GM19467 (cell line): Measurements from ENCODE around the gene MYLK.

Experiments
- ATAC-seq: cut with Tn5 transposase; IDR thresholded peaks from one replicate; pipeline ENCODE4 v1.9.1; 2021; ENCODE audit warnings: mild to moderate bottlenecking, moderate library complexity; ENCODE audit not compliant: unreplicated experiment

Gene MYLK

GRCh38 chr3:123778991-123779622 lies 105.0 kb downstream of the MYLK start:
- ATAC-seq, result no peak

GRCh38 chr3:123778525-123778924 lies 105.6 kb downstream of the MYLK start:
- ATAC-seq, result no peak

GRCh38 chr3:123776071-123776782 lies 107.9 kb downstream of the MYLK start:
- no peak for ATAC-seq

DNA sequence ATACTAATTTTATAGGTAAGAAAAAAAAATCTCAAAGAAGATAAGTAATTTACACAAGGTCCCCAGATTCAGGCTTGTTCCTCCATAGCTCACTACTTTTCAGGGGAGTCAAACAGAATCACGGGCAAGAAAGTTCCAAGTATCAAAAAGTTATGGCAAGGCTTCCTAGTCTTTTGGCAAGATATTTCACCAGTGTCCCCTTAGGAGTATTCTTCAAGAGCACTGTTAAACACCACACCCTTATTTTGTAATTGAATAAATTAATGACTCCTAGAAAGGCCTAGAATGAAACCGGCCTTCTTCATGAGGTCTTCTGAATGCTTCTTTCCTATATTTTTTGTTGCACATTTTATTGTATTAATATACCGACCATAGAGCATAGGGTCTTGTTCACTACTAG lies 109.7 kb downstream of the MYLK start:
- ATAC-seq, result no peak

DNA sequence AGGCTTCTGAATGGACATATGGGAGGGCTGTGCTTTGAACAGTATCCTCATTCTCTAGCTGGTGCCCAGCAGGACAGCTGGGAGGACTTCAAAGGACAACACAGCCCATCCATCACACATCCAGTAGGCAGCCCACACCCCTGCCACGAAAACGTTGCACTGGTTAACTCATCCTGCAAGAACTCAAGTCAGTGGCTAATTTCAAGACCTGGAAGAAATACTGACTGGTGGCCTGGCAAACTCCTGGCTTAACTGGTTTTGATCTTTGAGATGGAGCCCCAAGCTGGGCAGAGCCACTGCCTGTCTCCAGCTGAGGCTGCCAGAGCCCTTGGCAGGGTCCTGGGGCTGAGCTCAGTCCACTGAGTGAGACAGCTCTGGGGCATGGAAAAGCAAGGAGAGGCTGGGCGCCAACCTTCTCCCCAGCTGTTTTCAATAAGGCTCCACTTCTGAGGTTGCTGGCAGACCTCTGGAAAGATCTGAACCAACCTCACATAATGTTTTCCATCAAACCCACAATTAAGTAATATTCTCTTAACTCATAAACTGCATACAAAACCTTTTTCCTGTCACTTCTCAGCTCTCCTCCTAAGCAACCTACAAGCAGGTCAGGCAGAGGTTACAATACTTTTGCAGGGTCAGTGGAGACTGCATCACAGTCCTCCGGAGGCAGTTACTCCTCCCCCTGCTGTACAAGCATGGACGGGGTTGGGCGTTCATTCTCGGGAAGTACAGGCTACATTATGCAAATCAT lies 110.3 kb downstream of the MYLK start:
- no peak for ATAC-seq

DNA sequence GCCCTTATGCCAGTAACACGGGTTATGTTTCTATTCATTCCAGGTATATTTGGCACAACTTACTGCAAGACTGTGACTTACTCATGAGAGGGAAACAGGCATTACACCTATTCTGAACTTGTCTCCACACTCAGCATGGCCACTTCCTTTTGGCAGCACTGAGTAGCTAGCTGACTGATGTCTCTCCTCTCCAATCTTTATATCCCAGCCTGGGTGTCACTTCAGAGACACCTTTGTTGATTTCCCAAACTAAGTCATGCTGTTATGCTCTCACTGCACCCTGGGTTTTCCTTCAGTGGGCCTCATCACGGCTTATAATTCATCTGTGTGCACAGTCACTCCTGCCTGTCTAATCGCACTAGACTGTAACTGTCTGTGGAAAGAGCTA lies 114.8 kb downstream of the MYLK start:
- no peak for ATAC-seq

- no peak for ATAC-seq
Measured at GRCh38 chr3:123768480-123769355, 115.4 kb downstream of the MYLK start.

- ATAC-seq, result no peak
Measured at GRCh38 chr3:123767564-123768292, 116.4 kb downstream of the MYLK start.

GRCh38 chr3:123767009-123767372 lies 117.1 kb downstream of the MYLK start:
- ATAC-seq, result no peak

DNA sequence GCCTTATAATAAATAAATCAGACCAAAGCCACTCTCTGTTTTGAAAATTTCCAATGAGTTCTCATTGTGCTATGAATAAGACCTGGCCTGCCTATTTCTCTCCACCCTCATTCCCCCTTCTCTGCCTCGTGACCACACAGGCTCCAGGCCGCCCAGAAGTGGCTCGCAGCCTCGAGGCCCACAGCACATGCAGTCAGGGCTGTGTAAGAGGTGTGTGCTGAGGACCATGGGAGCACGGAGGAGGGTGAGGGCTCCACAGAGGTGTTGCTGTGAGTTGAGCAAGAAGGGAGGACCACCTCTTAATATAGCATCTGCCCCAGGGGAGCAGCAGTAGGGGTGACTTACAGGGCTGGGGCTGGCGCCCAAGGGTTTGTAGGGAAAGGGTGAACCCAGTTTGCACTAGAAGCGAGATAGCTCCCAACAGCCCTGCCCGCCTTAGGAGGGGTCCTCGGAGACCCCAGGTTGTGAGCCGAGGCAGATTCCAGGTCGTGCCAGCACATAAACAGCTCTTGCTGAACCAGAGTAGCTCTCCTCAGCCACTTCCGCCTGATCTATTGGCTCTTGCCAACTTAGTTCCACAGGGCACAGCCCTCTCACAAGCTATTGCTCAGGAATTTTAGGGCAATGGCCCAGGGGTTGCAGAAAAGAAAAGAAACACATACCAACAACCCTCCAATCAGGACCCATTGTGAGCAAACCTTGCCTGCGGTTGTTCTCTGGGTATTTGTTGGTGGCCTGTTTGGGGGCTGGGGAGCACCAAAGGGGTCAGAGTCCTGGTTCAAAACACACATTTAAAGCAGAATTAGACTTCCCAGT lies 117.7 kb downstream of the MYLK start:
- no peak for ATAC-seq

DNA sequence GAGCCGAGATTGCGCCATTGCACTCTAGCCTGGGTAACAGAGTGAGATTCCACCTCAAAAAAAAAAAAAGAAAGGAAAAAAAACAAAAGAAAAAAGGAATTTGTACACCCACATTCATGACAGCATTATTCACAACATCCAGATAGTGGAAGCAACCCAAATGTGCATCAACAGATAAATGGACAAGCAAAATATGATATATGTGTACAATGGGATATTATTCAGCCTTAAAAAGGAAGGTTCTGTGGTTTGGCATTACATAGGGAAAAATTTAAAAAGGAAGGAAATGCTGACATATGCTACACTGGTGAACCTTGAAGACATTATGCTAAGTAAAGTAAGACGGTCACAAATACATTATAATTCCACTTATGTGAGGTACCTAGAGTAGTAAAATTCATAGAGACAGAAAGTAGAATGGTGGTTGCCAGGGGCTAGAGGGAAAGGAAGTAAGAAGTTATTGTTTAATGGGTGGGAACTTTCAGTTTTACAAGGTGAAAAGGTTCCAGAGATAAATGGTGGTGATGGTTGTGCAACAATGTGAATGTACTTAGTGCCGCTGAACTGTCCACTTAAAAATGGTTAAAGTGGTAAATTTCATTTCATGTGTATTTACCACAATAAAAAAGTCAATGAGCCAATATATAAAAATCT lies 118.5 kb downstream of the MYLK start:
- ATAC-seq, result peak; percentile 82

GRCh38 chr3:123764647-123765046 lies 119.5 kb downstream of the MYLK start:
- no peak for ATAC-seq

GRCh38 chr3:123762805-123763204 lies 121.3 kb downstream of the MYLK start:
- ATAC-seq, result no peak

DNA sequence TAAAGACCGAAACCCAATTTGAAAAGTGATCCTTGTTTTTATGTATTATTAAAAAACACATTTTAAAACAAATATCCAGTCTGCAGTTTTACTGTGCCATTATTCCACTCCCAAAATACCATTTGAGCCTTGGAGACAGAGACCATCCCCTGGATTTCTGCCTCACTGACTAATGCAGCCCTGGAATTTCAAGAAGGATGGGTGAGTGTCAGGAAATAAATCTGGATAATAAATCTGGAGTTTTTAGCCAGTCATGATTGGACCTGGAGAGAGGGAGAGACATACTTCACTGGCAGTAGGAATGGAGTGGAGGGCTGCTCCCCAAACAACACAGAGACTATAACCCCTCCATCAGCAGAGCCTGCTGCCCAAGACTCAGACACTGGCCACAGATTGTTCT lies 123.3 kb downstream of the MYLK start:
- no peak for ATAC-seq

- ATAC-seq, result no peak
Measured at GRCh38 chr3:123759871-123760270, 124.3 kb downstream of the MYLK start.

- no peak for ATAC-seq
Measured at GRCh38 chr3:123759311-123759710, 124.8 kb downstream of the MYLK start.

DNA sequence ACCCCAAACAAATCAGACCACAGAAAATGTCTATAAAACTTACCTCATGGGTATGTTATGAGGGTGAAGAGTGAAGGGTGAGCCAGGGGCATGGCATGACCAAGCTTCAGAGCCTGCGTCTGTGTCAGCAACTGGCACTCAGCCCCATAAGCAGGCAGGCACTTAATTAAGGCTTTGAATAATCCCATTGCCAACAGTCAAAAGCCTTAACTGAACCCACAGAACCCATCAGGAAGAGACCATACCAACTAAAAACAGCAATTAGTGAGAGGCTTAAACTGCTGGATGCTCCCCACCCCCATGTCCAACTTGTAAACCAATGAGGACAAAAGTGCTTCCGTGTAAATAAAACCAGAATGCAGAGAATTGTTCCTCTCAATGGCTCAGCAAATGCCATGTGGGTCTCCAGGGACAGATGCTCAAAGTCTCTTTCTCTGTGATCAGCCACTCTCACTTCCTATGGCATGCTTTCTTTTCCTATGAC lies 126.0 kb downstream of the MYLK start:
- ATAC-seq, result no peak

DNA sequence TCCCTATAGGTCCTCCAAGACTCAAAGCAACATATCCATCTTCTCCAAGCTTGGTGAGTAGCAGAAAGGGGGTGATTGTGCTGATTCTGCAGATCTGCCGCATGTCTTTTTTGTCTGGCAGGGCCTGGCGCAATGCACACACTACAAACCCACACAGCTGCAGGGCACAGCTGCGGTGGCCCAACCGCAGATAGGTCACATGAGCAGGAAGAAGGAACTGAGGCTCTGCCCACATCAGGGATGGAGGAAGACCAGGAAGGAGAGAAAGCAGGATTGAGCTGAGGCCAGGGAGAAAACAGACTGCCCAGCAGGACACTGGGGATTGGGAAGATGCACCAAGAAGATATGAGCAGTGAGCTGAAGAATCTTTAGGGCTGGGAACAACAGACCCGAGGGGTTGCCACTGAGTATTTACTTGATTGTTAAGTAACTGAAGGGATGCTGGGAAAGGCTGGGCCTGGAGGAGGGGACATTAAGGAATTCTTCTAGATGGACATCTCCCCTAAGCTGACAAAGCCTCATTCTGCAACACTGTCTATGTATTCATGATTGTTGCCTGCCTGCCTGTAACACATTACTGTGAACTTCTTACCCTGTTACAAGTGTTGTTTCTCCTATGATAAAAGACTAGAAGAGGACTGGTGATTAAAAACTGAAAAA lies 126.7 kb downstream of the MYLK start:
- ATAC-seq, result no peak
